Pons (tissue), 1 donor: ENCODE measurements around the gene CHAT.

Source experiments
- DNase-seq: peaks from one replicate; pipeline ENCODE4 v3.0.0-alpha.2; 2016; ENCODE audit warnings: low spot score

CHAT gene

GRCh38 chr10:49613882-49614241 lies at the start of gene CHAT:
TSS of gene CHAT (plus strand) at chr10:49614037. CDS start at chr10:49614190, 153 bp downstream.
- DNase-seq, result no peak

GRCh38 chr10:49564461-49565009 lies 49.3 kb upstream of the CHAT start:
- peak; percentile 22 for DNase-seq

- DNase-seq, result no peak
These were observed 46.0 kb upstream of the CHAT start for GRCh38 chr10:49567810-49568209.

GRCh38 chr10:49568235-49568634 lies 45.6 kb upstream of the CHAT start:
- no peak for DNase-seq

GRCh38 chr10:49569031-49569631 lies 44.7 kb upstream of the CHAT start:
- DNase-seq, result no peak

GRCh38 chr10:49571388-49571787 lies 42.4 kb upstream of the CHAT start:
- no peak for DNase-seq

- no peak for DNase-seq
These were observed 41.2 kb upstream of the CHAT start for GRCh38 chr10:49572594-49573114.

GRCh38 chr10:49575489-49576072 lies 38.3 kb upstream of the CHAT start:
- DNase-seq, result no peak

- no peak for DNase-seq
These were observed 36.5 kb upstream of the CHAT start for GRCh38 chr10:49577182-49577925.

- no peak for DNase-seq
These were observed 35.4 kb upstream of the CHAT start for GRCh38 chr10:49578392-49578791.

GRCh38 chr10:49579621-49580020 lies 34.2 kb upstream of the CHAT start:
- DNase-seq, result no peak

GRCh38 chr10:49585387-49585786 lies 28.4 kb upstream of the CHAT start:
- no peak for DNase-seq

GRCh38 chr10:49587981-49588380 lies 25.9 kb upstream of the CHAT start:
- DNase-seq, result no peak

- DNase-seq, result peak; percentile 60
These were observed 20.9 kb upstream of the CHAT start for GRCh38 chr10:49592726-49593563.

GRCh38 chr10:49593564-49593875 lies 20.3 kb upstream of the CHAT start:
- no peak for DNase-seq

- DNase-seq, result no peak
These were observed 19.8 kb upstream of the CHAT start for GRCh38 chr10:49593998-49594397.

GRCh38 chr10:49594594-49594993 lies 19.2 kb upstream of the CHAT start:
- peak; percentile 54 for DNase-seq

- DNase-seq, result no peak
These were observed 18.7 kb upstream of the CHAT start for GRCh38 chr10:49595003-49595712.

GRCh38 chr10:49595713-49596492 lies 17.9 kb upstream of the CHAT start:
- no peak for DNase-seq

- no peak for DNase-seq
These were observed 17.4 kb upstream of the CHAT start for GRCh38 chr10:49596493-49596809.

GRCh38 chr10:49596836-49597235 lies 17.0 kb upstream of the CHAT start:
- DNase-seq, result no peak
